NCI-H526 treated with DMSO at 0.1 percent for 48 hours (cell line): ENCODE data around the gene PCDH12.

Experiments
- DNase-seq: peaks from one replicate; lab custom pipeline; 2025; lab: John Stamatoyannopoulos, UW

The PCDH12 gene

GRCh38 chr5:141908796-141909195 lies 49.2 kb downstream of the PCDH12 start:
- no peak for DNase-seq

GRCh38 chr5:141906972-141907371 lies 51.0 kb downstream of the PCDH12 start:
- DNase-seq, result no peak

GRCh38 chr5:141906517-141906916 lies 51.5 kb downstream of the PCDH12 start:
- no peak for DNase-seq

- DNase-seq, result no peak
Observed at GRCh38 chr5:141904551-141904950, 53.5 kb downstream of the PCDH12 start.

- DNase-seq, result no peak
Observed at GRCh38 chr5:141903261-141903660, 54.7 kb downstream of the PCDH12 start.

- DNase-seq, result no peak
Observed at GRCh38 chr5:141902015-141902814, 55.8 kb downstream of the PCDH12 start.

GRCh38 chr5:141898448-141899049 lies 59.5 kb downstream of the PCDH12 start:
- DNase-seq, result no peak

- no peak for DNase-seq
Observed at GRCh38 chr5:141897425-141897824, 60.6 kb downstream of the PCDH12 start.
